GM19397 (cell line): ENCODE results near the gene RASL10B.

ENCODE experiments used
- ATAC-seq: cut with Tn5 transposase; IDR thresholded peaks from one replicate; pipeline ENCODE4 v1.9.1; 2021; ENCODE audit warnings: mild to moderate bottlenecking, moderate library complexity; ENCODE audit not compliant: unreplicated experiment

RASL10B gene

GRCh38 chr17:35791681-35792350 lies 60.4 kb downstream of the RASL10B start:
- ATAC-seq: no peak
